OCI-LY1 (cell line): ENCODE data around the gene KPNB1.

Experiments used
- CTCF ChIP-seq: fragments of 200-600 bp; sonication (generic), shearing (Covaris generic); IDR thresholded peaks from 2 replicates; pipeline ENCODE4 v1.5.1; 2017; ENCODE audit warnings: mild to moderate bottlenecking, antibody characterized with exemption, low read length, moderate library complexity, mixed read lengths
- EZH2 ChIP-seq: fragments of 200-600 bp; sonication (generic), shearing (Covaris generic); IDR thresholded peaks from 2 replicates; pipeline ENCODE4 v1.8.0; 2017; ENCODE audit warnings: borderline replicate concordance, mixed run types, mild to moderate bottlenecking, antibody characterized with exemption, low read length, moderate library complexity, mixed read lengths

GRCh38 chr17:47702391-47702995 lies 52.8 kb downstream of the KPNB1 start:
- TF ChIP-seq CTCF (no peak), EZH2 (no peak)
